Adrenal gland (tissue), 12 donors: ENCODE measurements around the gene KLHL13. TPM values are rescaled to one million over a fixed set of nuclear protein-coding genes. Genes with fewer than 3 reads are reported as not detected.
"Not testable (repeated sequence)": the region's sequence is repeated elsewhere in the genome, so short reads cannot be mapped to it uniquely, and the experiment has no call there.

Experiments
- DNase-seq, 7 donors: peaks; one replicate each; pipeline ENCODE4 v3.0.0-alpha.2; 2019 to 2020
- H3K27ac ChIP-seq, 5 donors: fragments of 200-600 bp; sonication (generic) in 4 of 5; 1 replicate in 3 of 5; 2 replicates in 2 of 5; pipeline versions ENCODE4 v1.5.1 to v1.8.0; 2016 to 2020; ENCODE audit warnings: mild to moderate bottlenecking in 1 of 5
- H3K27me3 ChIP-seq: fragments of 200-600 bp; 2 replicates; pipeline ENCODE4 v1.8.0; 2021
- H3K36me3 ChIP-seq, 2 donors: fragments of 200-600 bp; replicated peaks in 1 of 2; 1 replicate in 1 of 2; 2 replicates in 1 of 2; pipeline versions ENCODE4 v1.5.1 to v1.8.0; 2018 to 2022
- H3K4me1 ChIP-seq, 2 donors: fragments of 200-600 bp; replicated peaks in 1 of 2; 1 replicate in 1 of 2; 2 replicates in 1 of 2; pipeline versions ENCODE4 v1.5.1 to v1.8.0; 2018 to 2021
- H3K4me3 ChIP-seq, 4 donors: fragments of 200-600 bp; sonication (generic) in 3 of 4; one replicate each; pipeline ENCODE4 v1.5.1; 2016 to 2018
- H3K9me3 ChIP-seq, 3 donors: fragments of 200-600 bp; sonication (generic) in 1 of 3; replicated peaks in 1 of 3; 1 replicate in 2 of 3; 2 replicates in 1 of 3; pipeline versions ENCODE4 v1.5.1 to v1.8.0; 2016 to 2021
- POLR2A ChIP-seq, 2 donors: fragments of 450-650 bp; IDR thresholded peaks; one replicate each; pipeline ENCODE4 v1.6.1; 2017; ENCODE audit warnings: antibody characterized with exemption in 2 of 2, mild to moderate bottlenecking in 2 of 2, moderate library complexity in 1 of 2
- WGBS, 4 donors: extraction: QIAGEN DNeasy Blood & Tissue Kit in 2 of 4; methylation state at CpG; one replicate each; pipeline versions ENCODE4 v1.1.5 to v1.1.7; 2013 to 2017; 5-methylcytosine and 5-hydroxymethylcytosine counted together
- intact Hi-C, 2 donors: fragments of 100-400 bp; cut with DNase I; formaldehyde crosslinking; loops; one replicate each; pipeline versions ENCODE4 v1.14.1 to v1.15.0; 2022 to 2023
- polyA plus RNA-seq, 3 donors: library from polyadenylated mRNA; stranded (reverse); fragments of 200-250 nt in 2 of 3; fragments of 350-450 nt in 1 of 3; fragmentation: Illumina TruSeq in 1 of 3; extraction: RNeasy Lipid Tissue Mini Kit (QIAGEN cat#74804) in 1 of 3; gene quantifications; one replicate each; pipeline ENCODE4 v1.2.3, GENCODE V29; 2013 to 2014
- total RNA-seq, 9 donors: library from RNA; depleted of rRNA in 4 of 9; stranded (reverse); fragments of >200 nt in 4 of 9; fragments of 120-200 nt in 1 of 9; fragmentation: NEBNext Ultra II Directional in 1 of 9; extraction: Animal tissue kit (Norgen Biotek cat#: 25700) in 1 of 9; gene quantifications; one replicate each; pipeline versions ENCODE4 v1.1.0 to v1.2.4, GENCODE V29; 2013 to 2023
- TF ChIP-seq, protein P1 (sequence below), 6 experiments: fragments of 450-650 bp in 4 of 6; fragments of 200-600 bp in 2 of 6; sonication (generic) in 1 of 6; IDR thresholded peaks; 1 replicate in 5 of 6; 2 replicates in 1 of 6; pipeline versions ENCODE4 v1.5.1 to v1.8.0; 2016 to 2021; ENCODE audit warnings: antibody characterized with exemption in 6 of 6, mild to moderate bottlenecking in 2 of 6, moderate library complexity in 1 of 6
- donor health status: healthy with polysubstance abuse.
- donor health status: Bipolar disorder and iron deficiency.
- donor health status: DM: yes; HTN: yes; CAD: no.
- donor health status: DM: no; HTN: no; CAD: no.
- donor health status: DM: no; HTN: no; CAD: no.
- donor health status: DM: yes; HTN: yes; CAD: no.

KLHL13 gene
- total and polyA plus RNA-seq, 12 donors = 2.9 to 55.9 (median 8.4) TPM

- intact Hi-C loops = no loop called here
- TF ChIP-seq, protein P1, sequence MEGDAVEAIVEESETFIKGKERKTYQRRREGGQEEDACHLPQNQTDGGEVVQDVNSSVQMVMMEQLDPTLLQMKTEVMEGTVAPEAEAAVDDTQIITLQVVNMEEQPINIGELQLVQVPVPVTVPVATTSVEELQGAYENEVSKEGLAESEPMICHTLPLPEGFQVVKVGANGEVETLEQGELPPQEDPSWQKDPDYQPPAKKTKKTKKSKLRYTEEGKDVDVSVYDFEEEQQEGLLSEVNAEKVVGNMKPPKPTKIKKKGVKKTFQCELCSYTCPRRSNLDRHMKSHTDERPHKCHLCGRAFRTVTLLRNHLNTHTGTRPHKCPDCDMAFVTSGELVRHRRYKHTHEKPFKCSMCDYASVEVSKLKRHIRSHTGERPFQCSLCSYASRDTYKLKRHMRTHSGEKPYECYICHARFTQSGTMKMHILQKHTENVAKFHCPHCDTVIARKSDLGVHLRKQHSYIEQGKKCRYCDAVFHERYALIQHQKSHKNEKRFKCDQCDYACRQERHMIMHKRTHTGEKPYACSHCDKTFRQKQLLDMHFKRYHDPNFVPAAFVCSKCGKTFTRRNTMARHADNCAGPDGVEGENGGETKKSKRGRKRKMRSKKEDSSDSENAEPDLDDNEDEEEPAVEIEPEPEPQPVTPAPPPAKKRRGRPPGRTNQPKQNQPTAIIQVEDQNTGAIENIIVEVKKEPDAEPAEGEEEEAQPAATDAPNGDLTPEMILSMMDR (IDR thresholded peaks at IDR 0.05) = no peak
- no peak for TF ChIP-seq POLR2A (IDR thresholded peaks at IDR 0.05)
- Histone ChIP-seq H3K27me3 (peaks cover 9% of the 10 kb centered on the region), H3K36me3 (no peaks in the 10 kb centered on the region), H3K4me1 (no peaks in the 10 kb centered on the region), H3K4me3 (no peak overlapping the region), H3K27ac (no peak overlapping the region), H3K9me3 (no peaks in the 10 kb centered on the region)
- WGBS, 4 donors = 52 to 76% (median 72%) methylated on average over 3 of the region's 3 CpGs
- no peak for DNase-seq
Measured at GRCh38 chrX:118143578-118143977, 27.0 kb upstream of the KLHL13 start.

GRCh38 chrX:118131336-118131735 is 14.7 kb upstream of the KLHL13 start:
- Histone ChIP-seq H3K27ac (no peak overlapping the region), H3K4me1 (no peaks in the 10 kb centered on the region), H3K27me3 (no peaks in the 10 kb centered on the region), H3K9me3 (no peaks in the 10 kb centered on the region), H3K4me3 (no peak overlapping the region), H3K36me3 (no peaks in the 10 kb centered on the region)
- intact Hi-C loops = no loop called here
- WGBS, 4 donors = 51 to 64% (median 60%) methylated on average over 3 of the region's 3 CpGs
- no peak for DNase-seq
- no peak for TF ChIP-seq POLR2A (IDR thresholded peaks at IDR 0.05)
- TF ChIP-seq, protein P1 (IDR thresholded peaks at IDR 0.05) = no peak

DNA sequence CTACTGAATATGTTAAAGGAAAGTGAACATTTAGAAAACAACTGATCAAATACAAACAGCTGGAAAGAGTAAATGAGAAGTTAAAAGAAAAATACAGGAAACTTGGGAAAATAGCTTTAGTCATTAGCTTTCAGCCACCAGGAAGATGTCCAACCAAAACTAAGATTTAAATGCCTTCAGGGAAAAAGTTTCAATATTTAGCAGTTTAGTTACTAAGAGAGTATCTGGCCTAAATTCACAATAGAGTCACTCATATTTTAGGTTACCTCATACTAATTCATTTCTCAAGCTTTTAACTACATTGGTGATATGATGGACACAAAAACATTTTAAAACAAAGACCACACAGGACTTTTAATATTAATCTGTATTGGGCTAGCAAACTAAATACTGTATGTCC is 13.1 kb upstream of the KLHL13 start:
- intact Hi-C loops = no loop called here
- H3K9me3 ChIP-seq = no peaks in the 10 kb centered on the region
- TF ChIP-seq, protein P1 (IDR thresholded peaks at IDR 0.05) = no peak
- TF ChIP-seq POLR2A (IDR thresholded peaks at IDR 0.05) = no peak
- no peaks in the 10 kb centered on the region for H3K36me3 ChIP-seq
- no peak for DNase-seq
- no peak overlapping the region for H3K27ac ChIP-seq
- no peaks in the 10 kb centered on the region for H3K4me1 ChIP-seq
- no peaks in the 10 kb centered on the region for H3K27me3 ChIP-seq
- H3K4me3 ChIP-seq = no peak overlapping the region

- H3K36me3 ChIP-seq = no peaks in the 10 kb centered on the region
- no peak overlapping the region for H3K4me3 ChIP-seq
- no peak overlapping the region for H3K27ac ChIP-seq
- H3K4me1 ChIP-seq = no peaks in the 10 kb centered on the region
- TF ChIP-seq POLR2A (IDR thresholded peaks at IDR 0.05) = no peak
- no peaks in the 10 kb centered on the region for H3K9me3 ChIP-seq
- H3K27me3 ChIP-seq = no peaks in the 10 kb centered on the region
- intact Hi-C loops = no loop called here
- DNase-seq = no peak
- 79 to 91% (median 84%) methylated on average over 18 of the region's 18 CpGs; no CpG with 5 or more reads in 1 of the 4 donors for WGBS, 4 donors
Measured at GRCh38 chrX:118128724-118129123, 12.1 kb upstream of the KLHL13 start.

GRCh38 chrX:118126286-118126685 is 9.7 kb upstream of the KLHL13 start:
- intact Hi-C loops = no loop called here
- no peak overlapping the region for H3K27ac ChIP-seq
- no peaks in the 10 kb centered on the region for H3K9me3 ChIP-seq
- TF ChIP-seq, protein P1 (IDR thresholded peaks at IDR 0.05) = no peak
- TF ChIP-seq POLR2A (IDR thresholded peaks at IDR 0.05) = no peak
- H3K36me3 ChIP-seq = no peaks in the 10 kb centered on the region
- WGBS, 4 donors = 46 to 56% (median 53%) methylated on average over 2 of the region's 2 CpGs
- H3K4me3 ChIP-seq = no peak overlapping the region
- no peaks in the 10 kb centered on the region for H3K4me1 ChIP-seq
- H3K27me3 ChIP-seq = no peaks in the 10 kb centered on the region
- DNase-seq = no peak

DNA sequence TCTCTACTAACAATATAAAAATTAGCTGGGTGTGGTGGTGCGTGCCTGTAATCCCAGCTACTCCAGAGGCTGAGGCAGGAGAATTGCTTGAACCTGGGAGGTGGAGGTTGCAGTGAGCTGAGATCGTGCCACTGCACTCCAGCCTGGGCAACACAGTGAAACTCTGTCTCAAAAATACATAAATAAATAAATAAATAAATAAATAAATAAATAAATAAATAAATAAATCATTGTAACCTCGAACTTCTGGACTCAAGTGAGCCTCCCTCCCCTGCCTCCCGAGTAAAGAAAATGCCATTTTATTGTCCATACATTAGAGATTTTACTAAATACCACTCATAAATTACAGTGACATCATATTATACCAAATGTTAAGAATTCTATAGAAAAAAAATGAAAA is 7.6 kb upstream of the KLHL13 start:
- H3K27ac ChIP-seq, intact Hi-C loops, H3K4me1 ChIP-seq, H3K27me3 ChIP-seq, H3K9me3 ChIP-seq, H3K4me3 ChIP-seq, DNase-seq, H3K36me3 ChIP-seq: not testable (repeated sequence)
- WGBS, 4 donors = 77 to 91% (median 87%) methylated on average over 4 of the region's 4 CpGs
